ENCODE measurements around the gene ATP2A2. TPM values are rescaled to one million over a fixed set of nuclear protein-coding genes. Genes with fewer than 3 reads are reported as not detected.
A peak's percentile ranks its signal among the peaks of the same experiment; 100 is the strongest.

Gene ATP2A2
- total and polyA plus RNA-seq, 5 donors from 2014 or later: 3.3 to 119 (median 4.9) TPM

GRCh38 chr12:110329710-110330109 is 48.7 kb downstream of the ATP2A2 start:
- peak overlapping the region in 1 of 3 donors; percentile 33 for H3K27ac Mint-ChIP-seq
- H3K27me3 Mint-ChIP-seq: no peaks in the 10 kb centered on the region
- no peak overlapping the region for H3K27ac ChIP-seq (ENCODE audit: insufficient read depth, low read length, poor library complexity, severe bottlenecking)

GRCh38 chr12:110330124-110330523 is 49.1 kb downstream of the ATP2A2 start:
- H3K36me3 Mint-ChIP-seq: peaks cover 44% of the 10 kb centered on the region
- H3K4me3 ChIP-seq (ENCODE audit: low read depth, low read length): no peak overlapping the region
- peak overlapping the region in 1 of 4 donors; percentile 29 for H3K4me3 Mint-ChIP-seq
- ATAC-seq (ENCODE audit: low read depth in 2 of 2): no peak
- H3K27ac Mint-ChIP-seq: peak overlapping the region; percentile 4 to 33 (median 16)
- peaks cover 5 to 25% (median 18%) of the 10 kb centered on the region in 4 donors for H3K4me1 Mint-ChIP-seq
- no peak overlapping the region for H3K27ac ChIP-seq (ENCODE audit: insufficient read depth, low read length, poor library complexity, severe bottlenecking)
- DNase-seq: no peak
- no peaks in the 10 kb centered on the region for H3K27me3 ChIP-seq (ENCODE audit: control insufficient read depth, insufficient read depth, low read length)
- no peaks in the 10 kb centered on the region for H3K4me1 ChIP-seq (ENCODE audit: control insufficient read depth, insufficient read depth, low read length, poor library complexity, severe bottlenecking)
- H3K27me3 Mint-ChIP-seq: no peaks in the 10 kb centered on the region
- peaks cover 81% of the 10 kb centered on the region for H3K36me3 ChIP-seq (ENCODE audit: control insufficient read depth, insufficient read depth, low read length)
- no peaks in the 10 kb centered on the region for H3K9me3 Mint-ChIP-seq
- no peaks in the 10 kb centered on the region for H3K9me3 ChIP-seq (ENCODE audit: control insufficient read depth in 2 of 2, low read length in 2 of 2)

More at GRCh38 chr12:110329710-110330109, 48.7 kb downstream of the ATP2A2 start:
- Histone ChIP-seq H3K4me3 (ENCODE audit: low read depth, low read length) (no peak overlapping the region), H3K4me1 (ENCODE audit: control insufficient read depth, insufficient read depth, low read length, poor library complexity, severe bottlenecking) (no peaks in the 10 kb centered on the region), H3K27me3 (ENCODE audit: control insufficient read depth, insufficient read depth, low read length) (no peaks in the 10 kb centered on the region), H3K9me3 (ENCODE audit: control insufficient read depth in 2 of 2, low read length in 2 of 2) (no peaks in the 10 kb centered on the region), H3K36me3 (ENCODE audit: control insufficient read depth, insufficient read depth, low read length) (peaks cover 77% of the 10 kb centered on the region)
- Mint-ChIP-seq H3K4me3 (no peak overlapping the region), H3K4me1 (peaks cover 5 to 25% (median 18%) of the 10 kb centered on the region in 4 donors), H3K36me3 (peaks cover 44% of the 10 kb centered on the region), H3K9me3 (no peaks in the 10 kb centered on the region)
- DNase-seq (no peak), ATAC-seq (ENCODE audit: low read depth in 2 of 2) (no peak)

- H3K27ac Mint-ChIP-seq: peak overlapping the region in 2 of 3 donors; percentile 32 to 33
- H3K36me3 Mint-ChIP-seq: peaks cover 49% of the 10 kb centered on the region
- H3K9me3 Mint-ChIP-seq: no peaks in the 10 kb centered on the region
- Histone ChIP-seq H3K9me3 (ENCODE audit: control insufficient read depth in 2 of 2, low read length in 2 of 2) (no peaks in the 10 kb centered on the region), H3K36me3 (ENCODE audit: control insufficient read depth, insufficient read depth, low read length) (peaks cover 83% of the 10 kb centered on the region), H3K4me1 (ENCODE audit: control insufficient read depth, insufficient read depth, low read length, poor library complexity, severe bottlenecking) (no peaks in the 10 kb centered on the region), H3K27me3 (ENCODE audit: control insufficient read depth, insufficient read depth, low read length) (no peaks in the 10 kb centered on the region), H3K27ac (ENCODE audit: insufficient read depth, low read length, poor library complexity, severe bottlenecking) (no peak overlapping the region), H3K4me3 (ENCODE audit: low read depth, low read length) (no peak overlapping the region)
- H3K4me3 Mint-ChIP-seq: no peak overlapping the region
- ATAC-seq (ENCODE audit: low read depth in 2 of 2): no peak
- peaks cover 5 to 25% (median 18%) of the 10 kb centered on the region in 4 donors for H3K4me1 Mint-ChIP-seq
- H3K27me3 Mint-ChIP-seq: no peaks in the 10 kb centered on the region
- no peak for DNase-seq
Observed at GRCh38 chr12:110330544-110330943, 49.5 kb downstream of the ATP2A2 start.

- Mint-ChIP-seq H3K4me1 (peaks cover 5 to 26% (median 12%) of the 10 kb centered on the region in 4 donors), H3K4me3 (no peak overlapping the region), H3K27ac (no peak overlapping the region)
Observed at GRCh38 chr12:110333201-110333600, 52.2 kb downstream of the ATP2A2 start.

GRCh38 chr12:110335481-110336045 is 54.5 kb downstream of the ATP2A2 start:
- Histone ChIP-seq H3K27ac (ENCODE audit: insufficient read depth, low read length, poor library complexity, severe bottlenecking) (no peak overlapping the region), H3K36me3 (ENCODE audit: control insufficient read depth, insufficient read depth, low read length) (peaks cover 88% of the 10 kb centered on the region), H3K4me1 (ENCODE audit: control insufficient read depth, insufficient read depth, low read length, poor library complexity, severe bottlenecking) (no peaks in the 10 kb centered on the region), H3K27me3 (ENCODE audit: control insufficient read depth, insufficient read depth, low read length) (no peaks in the 10 kb centered on the region), H3K4me3 (ENCODE audit: low read depth, low read length) (no peak overlapping the region), H3K9me3 (ENCODE audit: control insufficient read depth in 2 of 2, low read length in 2 of 2) (no peaks in the 10 kb centered on the region)
- H3K4me3 Mint-ChIP-seq: no peak overlapping the region
- H3K36me3 Mint-ChIP-seq: peaks cover 62% of the 10 kb centered on the region
- no peaks in the 10 kb centered on the region for H3K9me3 Mint-ChIP-seq
- ATAC-seq (ENCODE audit: low read depth in 2 of 2): no peak
- no peaks in the 10 kb centered on the region for H3K27me3 Mint-ChIP-seq
- DNase-seq: no peak
- peaks cover 2 to 18% (median 5%) of the 10 kb centered on the region in 4 donors for H3K4me1 Mint-ChIP-seq
- H3K27ac Mint-ChIP-seq: peak overlapping the region in 1 of 3 donors; percentile 44

More at GRCh38 chr12:110333201-110333600, 52.2 kb downstream of the ATP2A2 start:
- Histone ChIP-seq H3K27me3 (ENCODE audit: control insufficient read depth, insufficient read depth, low read length) (no peaks in the 10 kb centered on the region), H3K4me3 (ENCODE audit: low read depth, low read length) (no peak overlapping the region), H3K36me3 (ENCODE audit: control insufficient read depth, insufficient read depth, low read length) (peaks cover 84% of the 10 kb centered on the region), H3K27ac (ENCODE audit: insufficient read depth, low read length, poor library complexity, severe bottlenecking) (no peak overlapping the region), H3K4me1 (ENCODE audit: control insufficient read depth, insufficient read depth, low read length, poor library complexity, severe bottlenecking) (no peaks in the 10 kb centered on the region), H3K9me3 (ENCODE audit: control insufficient read depth in 2 of 2, low read length in 2 of 2) (no peaks in the 10 kb centered on the region)
- Mint-ChIP-seq H3K36me3 (peaks cover 52% of the 10 kb centered on the region), H3K9me3 (no peaks in the 10 kb centered on the region), H3K27me3 (no peaks in the 10 kb centered on the region)
- DNase-seq: no peak
- no peak for ATAC-seq (ENCODE audit: low read depth in 2 of 2)

GRCh38 chr12:110337912-110338710 is 57.1 kb downstream of the ATP2A2 start:
- no peaks in the 10 kb centered on the region for H3K9me3 Mint-ChIP-seq
- H3K27ac ChIP-seq (ENCODE audit: insufficient read depth, low read length, poor library complexity, severe bottlenecking): no peak overlapping the region
- no peak overlapping the region for H3K4me3 ChIP-seq (ENCODE audit: low read depth, low read length)
- H3K27me3 ChIP-seq (ENCODE audit: control insufficient read depth, insufficient read depth, low read length): no peaks in the 10 kb centered on the region
- H3K27me3 Mint-ChIP-seq: no peaks in the 10 kb centered on the region
- H3K36me3 ChIP-seq (ENCODE audit: control insufficient read depth, insufficient read depth, low read length): peaks cover 98% of the 10 kb centered on the region
- H3K4me3 Mint-ChIP-seq: no peak overlapping the region
- peaks cover 63% of the 10 kb centered on the region for H3K36me3 Mint-ChIP-seq
- H3K4me1 Mint-ChIP-seq: peaks cover 0 to 6% (median 5%) of the 10 kb centered on the region in 4 donors
- ATAC-seq (ENCODE audit: low read depth in 2 of 2): no peak
- peak overlapping the region; percentile 47 to 80 (median 70) for H3K27ac Mint-ChIP-seq
- DNase-seq: no peak
- H3K9me3 ChIP-seq (ENCODE audit: control insufficient read depth in 2 of 2, low read length in 2 of 2): no peaks in the 10 kb centered on the region
- H3K4me1 ChIP-seq (ENCODE audit: control insufficient read depth, insufficient read depth, low read length, poor library complexity, severe bottlenecking): no peaks in the 10 kb centered on the region

GRCh38 chr12:110338754-110339153 is 57.7 kb downstream of the ATP2A2 start:
- Mint-ChIP-seq H3K27me3 (no peaks in the 10 kb centered on the region), H3K4me3 (no peak overlapping the region), H3K27ac (peak overlapping the region in 1 of 3 donors; percentile 70), H3K9me3 (no peaks in the 10 kb centered on the region), H3K4me1 (peaks cover 0 to 6% (median 5%) of the 10 kb centered on the region in 4 donors), H3K36me3 (peaks cover 62% of the 10 kb centered on the region)
- Histone ChIP-seq H3K4me1 (ENCODE audit: control insufficient read depth, insufficient read depth, low read length, poor library complexity, severe bottlenecking) (no peaks in the 10 kb centered on the region), H3K4me3 (ENCODE audit: low read depth, low read length) (no peak overlapping the region), H3K27ac (ENCODE audit: insufficient read depth, low read length, poor library complexity, severe bottlenecking) (no peak overlapping the region), H3K9me3 (ENCODE audit: control insufficient read depth in 2 of 2, low read length in 2 of 2) (no peaks in the 10 kb centered on the region), H3K36me3 (ENCODE audit: control insufficient read depth, insufficient read depth, low read length) (peaks cover 98% of the 10 kb centered on the region), H3K27me3 (ENCODE audit: control insufficient read depth, insufficient read depth, low read length) (no peaks in the 10 kb centered on the region)
- ATAC-seq (ENCODE audit: low read depth in 2 of 2) (peak in 1 of 2 donors; percentile 31), DNase-seq (peak in 1 of 3 donors; percentile 27)

Data from CD4-positive, CD25-positive, alpha-beta regulatory T cell (primary cell).